ENCODE measurements around the gene ABCA4.
"Not testable (repeated sequence)": the region's sequence is repeated elsewhere in the genome, so short reads cannot be mapped to it uniquely, and the experiment has no call there.

The ABCA4 gene

GRCh38 chr1:93969371-93969770, 151.6 kb downstream of the ABCA4 start:
- DNase-seq, result no peak

- DNase-seq, result no peak
Measured at GRCh38 chr1:93967306-93967705, 153.6 kb downstream of the ABCA4 start.

- DNase-seq, result no peak
Measured at GRCh38 chr1:93965888-93966287, 155.1 kb downstream of the ABCA4 start.

- DNase-seq, result no peak
Measured at GRCh38 chr1:93965256-93965655, 155.7 kb downstream of the ABCA4 start.

DNA sequence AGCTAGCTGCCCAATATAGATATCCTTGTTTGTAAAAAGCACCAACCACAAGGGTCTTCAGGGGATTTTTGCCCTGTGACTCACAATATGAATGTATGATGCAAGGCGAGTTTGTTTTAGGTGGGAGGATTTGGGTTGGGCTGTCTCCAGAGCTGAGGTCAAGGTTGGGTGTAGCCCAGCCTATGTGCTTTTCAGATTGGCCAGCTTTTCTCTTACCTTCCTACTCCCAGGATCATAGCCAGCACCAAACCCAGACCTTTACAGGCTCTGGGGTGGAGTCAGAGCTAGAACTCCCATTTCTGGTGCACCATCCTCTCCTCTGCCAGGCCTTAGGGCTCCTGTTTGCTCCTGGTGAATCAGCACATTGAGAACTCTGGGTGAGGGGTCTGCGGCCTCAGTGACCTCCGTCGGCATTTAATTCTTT, 156.2 kb downstream of the ABCA4 start:
- DNase-seq, result no peak

- DNase-seq, result no peak
Measured at GRCh38 chr1:93964096-93964776, 156.7 kb downstream of the ABCA4 start.

GRCh38 chr1:93963585-93963984, 157.4 kb downstream of the ABCA4 start:
- DNase-seq, result no peak

DNA sequence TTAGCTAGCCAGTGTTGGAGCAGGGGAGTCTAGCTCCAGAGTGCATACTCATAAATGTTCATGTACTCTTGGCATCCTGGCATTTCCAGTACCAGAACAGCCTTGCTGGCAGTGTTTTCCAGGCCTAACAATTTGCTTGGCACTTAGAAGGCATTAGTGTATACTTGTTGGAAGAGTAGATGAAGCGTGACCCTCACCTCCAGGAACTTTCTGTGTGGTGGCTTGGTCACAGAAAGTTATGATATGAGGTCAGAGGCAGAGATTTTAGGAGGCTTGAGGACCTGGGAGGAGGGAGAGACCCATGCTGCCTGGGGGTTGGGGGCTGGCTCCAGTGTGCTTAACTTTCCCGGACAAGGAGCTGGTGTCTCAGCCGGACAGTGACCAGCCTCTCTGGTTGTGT, 159.0 kb downstream of the ABCA4 start:
- no peak for DNase-seq

DNA sequence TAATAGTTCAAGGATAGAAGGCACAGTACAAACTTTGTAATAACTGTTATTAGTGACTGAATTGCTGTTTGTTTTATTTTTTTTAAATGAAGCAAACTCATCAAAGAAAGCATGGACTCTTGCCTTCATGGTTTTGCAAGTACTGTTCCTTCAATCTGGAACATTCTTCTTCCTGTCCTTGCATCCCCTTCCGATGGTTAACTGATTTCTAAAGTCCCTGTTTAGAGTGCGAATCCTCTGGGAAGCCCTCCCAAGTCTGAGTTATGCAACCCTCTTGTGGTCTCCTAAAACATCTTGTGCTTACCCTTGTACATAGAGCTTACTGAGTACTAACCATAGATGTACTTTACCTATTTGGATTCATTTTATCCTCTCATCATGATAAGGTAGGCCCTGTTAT, 159.5 kb downstream of the ABCA4 start:
- no peak for DNase-seq

- no peak for DNase-seq
Measured at GRCh38 chr1:93960641-93961147, 160.3 kb downstream of the ABCA4 start.

GRCh38 chr1:93959413-93959812, 161.5 kb downstream of the ABCA4 start:
- no peak for DNase-seq

- DNase-seq, result no peak
Measured at GRCh38 chr1:93958726-93959100, 162.2 kb downstream of the ABCA4 start.

GRCh38 chr1:93958032-93958725, 162.8 kb downstream of the ABCA4 start:
- DNase-seq, result no peak

GRCh38 chr1:93955765-93956164, 165.2 kb downstream of the ABCA4 start:
- no peak for DNase-seq

DNA sequence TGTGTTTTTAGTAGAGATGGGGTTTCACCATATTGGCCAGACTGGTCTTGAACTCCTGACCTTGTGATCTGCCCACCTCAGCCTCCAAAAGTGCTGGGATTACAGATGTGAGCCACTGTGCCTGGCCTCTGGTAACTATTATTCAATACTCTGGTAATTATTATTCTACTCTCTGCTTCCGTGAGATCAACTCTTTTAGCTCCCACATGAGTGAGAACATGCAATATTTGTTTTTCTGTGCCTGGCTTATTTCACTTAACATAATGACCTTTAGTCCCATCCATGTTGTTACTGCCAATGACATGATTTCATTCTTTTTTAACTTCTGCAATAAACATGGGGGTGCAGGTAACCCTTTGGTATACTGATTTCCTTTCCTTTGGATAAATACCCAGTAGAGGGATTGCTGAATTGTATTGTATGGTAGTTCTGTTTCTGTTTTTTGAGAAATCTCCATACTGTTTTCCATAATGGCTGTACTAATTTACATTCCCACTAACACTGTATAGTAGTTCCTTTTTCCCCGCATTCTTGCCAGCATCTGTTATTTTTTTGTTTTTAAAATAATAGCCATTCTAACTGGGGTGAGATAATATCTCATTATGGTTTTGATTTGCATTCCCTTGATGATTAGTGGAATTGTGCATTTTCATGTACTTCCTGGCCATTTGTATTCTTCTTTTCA, 173.8 kb downstream of the ABCA4 start:
- DNase-seq, result not testable (repeated sequence)
